ENCODE results near the gene TPRG1L.
A peak's percentile ranks its signal among the peaks of the same experiment; 100 is the strongest.

The TPRG1L gene

GRCh38 chr1:3593745-3594144 lies 31.1 kb upstream of the TPRG1L start:
- Histone ChIP-seq H3K27me3 (ENCODE audit: control insufficient read depth in 2 of 2, insufficient read depth in 2 of 2, low read length in 2 of 2) (no peaks in the 10 kb centered on the region), H3K4me1 (ENCODE audit: control insufficient read depth in 2 of 2, insufficient read depth in 2 of 2, low read length in 2 of 2) (peaks cover 6 to 7% of the 10 kb centered on the region in 2 donors), H3K9me3 (ENCODE audit: control insufficient read depth in 2 of 2, low read length in 2 of 2) (no peaks in the 10 kb centered on the region), H3K36me3 (ENCODE audit: control insufficient read depth in 2 of 2, insufficient read depth in 2 of 2, low read length in 2 of 2) (no peaks in the 10 kb centered on the region), H3K27ac (ENCODE audit: low read depth in 2 of 2, low read length in 2 of 2) (no peak overlapping the region), H3K9ac (ENCODE audit: low read depth in 1 of 2, low read length in 2 of 2) (no peak overlapping the region), H3K4me3 (ENCODE audit: low read length in 2 of 2) (no peak overlapping the region)

GRCh38 chr1:3594706-3595377 lies 30.0 kb upstream of the TPRG1L start:
- Histone ChIP-seq H3K4me3 (ENCODE audit: low read length in 2 of 2) (no peak overlapping the region), H3K27ac (ENCODE audit: low read depth in 2 of 2, low read length in 2 of 2) (no peak overlapping the region), H3K9me3 (ENCODE audit: control insufficient read depth in 2 of 2, low read length in 2 of 2) (no peaks in the 10 kb centered on the region), H3K9ac (ENCODE audit: low read depth in 1 of 2, low read length in 2 of 2) (no peak overlapping the region), H3K36me3 (ENCODE audit: control insufficient read depth in 2 of 2, insufficient read depth in 2 of 2, low read length in 2 of 2) (no peaks in the 10 kb centered on the region), H3K27me3 (ENCODE audit: control insufficient read depth in 2 of 2, insufficient read depth in 2 of 2, low read length in 2 of 2) (no peaks in the 10 kb centered on the region), H3K4me1 (ENCODE audit: control insufficient read depth in 2 of 2, insufficient read depth in 2 of 2, low read length in 2 of 2) (peaks cover 6 to 7% of the 10 kb centered on the region in 2 donors)

GRCh38 chr1:3595949-3596348 lies 28.9 kb upstream of the TPRG1L start:
- Histone ChIP-seq H3K9me3 (ENCODE audit: control insufficient read depth in 2 of 2, low read length in 2 of 2) (no peaks in the 10 kb centered on the region), H3K9ac (ENCODE audit: low read depth in 1 of 2, low read length in 2 of 2) (no peak overlapping the region), H3K4me3 (ENCODE audit: low read length in 2 of 2) (no peak overlapping the region), H3K27me3 (ENCODE audit: control insufficient read depth in 2 of 2, insufficient read depth in 2 of 2, low read length in 2 of 2) (no peaks in the 10 kb centered on the region), H3K36me3 (ENCODE audit: control insufficient read depth in 2 of 2, insufficient read depth in 2 of 2, low read length in 2 of 2) (no peaks in the 10 kb centered on the region), H3K27ac (ENCODE audit: low read depth in 2 of 2, low read length in 2 of 2) (no peak overlapping the region), H3K4me1 (ENCODE audit: control insufficient read depth in 2 of 2, insufficient read depth in 2 of 2, low read length in 2 of 2) (peaks cover 6 to 7% of the 10 kb centered on the region in 2 donors)

- Histone ChIP-seq H3K4me3 (ENCODE audit: low read length in 2 of 2) (no peak overlapping the region), H3K4me1 (ENCODE audit: control insufficient read depth in 2 of 2, insufficient read depth in 2 of 2, low read length in 2 of 2) (peaks cover 6 to 7% of the 10 kb centered on the region in 2 donors), H3K27me3 (ENCODE audit: control insufficient read depth in 2 of 2, insufficient read depth in 2 of 2, low read length in 2 of 2) (no peaks in the 10 kb centered on the region), H3K9ac (ENCODE audit: low read depth in 1 of 2, low read length in 2 of 2) (no peak overlapping the region), H3K27ac (ENCODE audit: low read depth in 2 of 2, low read length in 2 of 2) (no peak overlapping the region), H3K36me3 (ENCODE audit: control insufficient read depth in 2 of 2, insufficient read depth in 2 of 2, low read length in 2 of 2) (no peaks in the 10 kb centered on the region), H3K9me3 (ENCODE audit: control insufficient read depth in 2 of 2, low read length in 2 of 2) (no peaks in the 10 kb centered on the region)
Measured at GRCh38 chr1:3596663-3597598, 27.9 kb upstream of the TPRG1L start.

- Histone ChIP-seq H3K4me3 (ENCODE audit: low read length in 2 of 2) (peak overlapping the region in 1 of 2 donors; percentile 13), H3K4me1 (ENCODE audit: control insufficient read depth in 2 of 2, insufficient read depth in 2 of 2, low read length in 2 of 2) (peaks cover 6 to 7% of the 10 kb centered on the region in 2 donors), H3K9ac (ENCODE audit: low read depth in 1 of 2, low read length in 2 of 2) (no peak overlapping the region), H3K27me3 (ENCODE audit: control insufficient read depth in 2 of 2, insufficient read depth in 2 of 2, low read length in 2 of 2) (no peaks in the 10 kb centered on the region), H3K36me3 (ENCODE audit: control insufficient read depth in 2 of 2, insufficient read depth in 2 of 2, low read length in 2 of 2) (no peaks in the 10 kb centered on the region), H3K27ac (ENCODE audit: low read depth in 2 of 2, low read length in 2 of 2) (no peak overlapping the region), H3K9me3 (ENCODE audit: control insufficient read depth in 2 of 2, low read length in 2 of 2) (no peaks in the 10 kb centered on the region)
Measured at GRCh38 chr1:3597599-3597964, 27.2 kb upstream of the TPRG1L start.

GRCh38 chr1:3598051-3598491 lies 26.7 kb upstream of the TPRG1L start:
- H3K9ac ChIP-seq (ENCODE audit: low read depth in 1 of 2, low read length in 2 of 2) = no peak overlapping the region
- no peaks in the 10 kb centered on the region for H3K9me3 ChIP-seq (ENCODE audit: control insufficient read depth in 2 of 2, low read length in 2 of 2)
- H3K4me1 ChIP-seq (ENCODE audit: control insufficient read depth in 2 of 2, insufficient read depth in 2 of 2, low read length in 2 of 2) = peaks cover 6 to 7% of the 10 kb centered on the region in 2 donors
- H3K4me3 ChIP-seq (ENCODE audit: low read length in 2 of 2) = peak overlapping the region in 1 of 2 donors; percentile 20
- H3K27me3 ChIP-seq (ENCODE audit: control insufficient read depth in 2 of 2, insufficient read depth in 2 of 2, low read length in 2 of 2) = no peaks in the 10 kb centered on the region
- no peaks in the 10 kb centered on the region for H3K36me3 ChIP-seq (ENCODE audit: control insufficient read depth in 2 of 2, insufficient read depth in 2 of 2, low read length in 2 of 2)
- no peak overlapping the region for H3K27ac ChIP-seq (ENCODE audit: low read depth in 2 of 2, low read length in 2 of 2)

- Histone ChIP-seq H3K4me1 (ENCODE audit: control insufficient read depth in 2 of 2, insufficient read depth in 2 of 2, low read length in 2 of 2) (peaks cover 6 to 7% of the 10 kb centered on the region in 2 donors), H3K9me3 (ENCODE audit: control insufficient read depth in 2 of 2, low read length in 2 of 2) (no peaks in the 10 kb centered on the region), H3K4me3 (ENCODE audit: low read length in 2 of 2) (peak overlapping the region in 1 of 2 donors; percentile 20), H3K36me3 (ENCODE audit: control insufficient read depth in 2 of 2, insufficient read depth in 2 of 2, low read length in 2 of 2) (no peaks in the 10 kb centered on the region), H3K9ac (ENCODE audit: low read depth in 1 of 2, low read length in 2 of 2) (no peak overlapping the region), H3K27ac (ENCODE audit: low read depth in 2 of 2, low read length in 2 of 2) (no peak overlapping the region), H3K27me3 (ENCODE audit: control insufficient read depth in 2 of 2, insufficient read depth in 2 of 2, low read length in 2 of 2) (no peaks in the 10 kb centered on the region)
Measured at GRCh38 chr1:3598522-3599285, 26.1 kb upstream of the TPRG1L start.

- Histone ChIP-seq H3K4me3 (ENCODE audit: low read length in 2 of 2) (no peak overlapping the region), H3K27me3 (ENCODE audit: control insufficient read depth in 2 of 2, insufficient read depth in 2 of 2, low read length in 2 of 2) (no peaks in the 10 kb centered on the region), H3K4me1 (ENCODE audit: control insufficient read depth in 2 of 2, insufficient read depth in 2 of 2, low read length in 2 of 2) (peaks cover 6 to 7% of the 10 kb centered on the region in 2 donors), H3K27ac (ENCODE audit: low read depth in 2 of 2, low read length in 2 of 2) (no peak overlapping the region), H3K9me3 (ENCODE audit: control insufficient read depth in 2 of 2, low read length in 2 of 2) (no peaks in the 10 kb centered on the region), H3K9ac (ENCODE audit: low read depth in 1 of 2, low read length in 2 of 2) (no peak overlapping the region), H3K36me3 (ENCODE audit: control insufficient read depth in 2 of 2, insufficient read depth in 2 of 2, low read length in 2 of 2) (no peaks in the 10 kb centered on the region)
Measured at GRCh38 chr1:3599286-3599811, 25.5 kb upstream of the TPRG1L start.

GRCh38 chr1:3599816-3600215 lies 25.0 kb upstream of the TPRG1L start:
- Histone ChIP-seq H3K9ac (ENCODE audit: low read depth in 1 of 2, low read length in 2 of 2) (no peak overlapping the region), H3K27ac (ENCODE audit: low read depth in 2 of 2, low read length in 2 of 2) (no peak overlapping the region), H3K27me3 (ENCODE audit: control insufficient read depth in 2 of 2, insufficient read depth in 2 of 2, low read length in 2 of 2) (no peaks in the 10 kb centered on the region), H3K36me3 (ENCODE audit: control insufficient read depth in 2 of 2, insufficient read depth in 2 of 2, low read length in 2 of 2) (no peaks in the 10 kb centered on the region), H3K4me3 (ENCODE audit: low read length in 2 of 2) (no peak overlapping the region), H3K9me3 (ENCODE audit: control insufficient read depth in 2 of 2, low read length in 2 of 2) (no peaks in the 10 kb centered on the region), H3K4me1 (ENCODE audit: control insufficient read depth in 2 of 2, insufficient read depth in 2 of 2, low read length in 2 of 2) (peaks cover 6 to 7% of the 10 kb centered on the region in 2 donors)

All from mucosa of rectum (tissue), 2 donors.